ENCODE measurements around the gene HAAO. TPM values are rescaled to one million over a fixed set of nuclear protein-coding genes. Genes with fewer than 3 reads are reported as not detected.

The HAAO gene
- total RNA-seq, 1 experiment from 2014 or later: not detected

- H3K4me3 ChIP-seq (ENCODE audit: low read length): no peak overlapping the region
- H3K27me3 ChIP-seq (ENCODE audit: low read length): no peaks in the 10 kb centered on the region
- H3K79me2 ChIP-seq (ENCODE audit: low read length): no peaks in the 10 kb centered on the region
- no peaks in the 10 kb centered on the region for H3K4me1 ChIP-seq (ENCODE audit: insufficient read depth, low read length)
- no peaks in the 10 kb centered on the region for H3K9me2 ChIP-seq (replicated peaks; ENCODE audit: low read length)
- POLR2A ChIA-PET (ENCODE audit: unreplicated experiment): no interaction called here
- H3K4me2 ChIP-seq (ENCODE audit: low read length): no peak overlapping the region
- CTCF ChIA-PET: no interaction called here
- ATAC-seq (no peak), DNase-seq (no peak)
- no peaks in the 10 kb centered on the region for H3F3A ChIP-seq (ENCODE audit: low read length, unreplicated experiment)
- H3K36me3 ChIP-seq (ENCODE audit: low read depth, low read length): no peaks in the 10 kb centered on the region
- no peaks in the 10 kb centered on the region for H3K9me3 ChIP-seq (ENCODE audit: low read length)
- intact Hi-C loops (cut with micrococcal nuclease): no loop called here
- BruUV-seq (replicated peaks): no TSS peak
- H2AFZ ChIP-seq (ENCODE audit: low read length): no peak overlapping the region
- TF ChIP-seq EZH2 (IDR thresholded peaks at IDR 0.05; ENCODE audit: low read length, unreplicated experiment): no peak
- no peak for TF ChIP-seq EZH2phosphoT487 (IDR thresholded peaks at IDR 0.05; ENCODE audit: borderline replicate concordance, low read length)
- TF ChIP-seq, protein P1, sequence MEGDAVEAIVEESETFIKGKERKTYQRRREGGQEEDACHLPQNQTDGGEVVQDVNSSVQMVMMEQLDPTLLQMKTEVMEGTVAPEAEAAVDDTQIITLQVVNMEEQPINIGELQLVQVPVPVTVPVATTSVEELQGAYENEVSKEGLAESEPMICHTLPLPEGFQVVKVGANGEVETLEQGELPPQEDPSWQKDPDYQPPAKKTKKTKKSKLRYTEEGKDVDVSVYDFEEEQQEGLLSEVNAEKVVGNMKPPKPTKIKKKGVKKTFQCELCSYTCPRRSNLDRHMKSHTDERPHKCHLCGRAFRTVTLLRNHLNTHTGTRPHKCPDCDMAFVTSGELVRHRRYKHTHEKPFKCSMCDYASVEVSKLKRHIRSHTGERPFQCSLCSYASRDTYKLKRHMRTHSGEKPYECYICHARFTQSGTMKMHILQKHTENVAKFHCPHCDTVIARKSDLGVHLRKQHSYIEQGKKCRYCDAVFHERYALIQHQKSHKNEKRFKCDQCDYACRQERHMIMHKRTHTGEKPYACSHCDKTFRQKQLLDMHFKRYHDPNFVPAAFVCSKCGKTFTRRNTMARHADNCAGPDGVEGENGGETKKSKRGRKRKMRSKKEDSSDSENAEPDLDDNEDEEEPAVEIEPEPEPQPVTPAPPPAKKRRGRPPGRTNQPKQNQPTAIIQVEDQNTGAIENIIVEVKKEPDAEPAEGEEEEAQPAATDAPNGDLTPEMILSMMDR (conservative IDR thresholded peaks at IDR 0.05; ENCODE audit: low read depth, low read length): no peak
- H3K27ac ChIP-seq (ENCODE audit: low read length): no peak overlapping the region
- no peak overlapping the region for H3K9ac ChIP-seq (ENCODE audit: low read length)
- H4K20me1 ChIP-seq (ENCODE audit: low read length): no peaks in the 10 kb centered on the region
Observed at GRCh38 chr2:42802150-42802549, 9.8 kb upstream of the HAAO start.

- POLR2A ChIA-PET (ENCODE audit: unreplicated experiment): interaction anchor here (1.2 kb wide), 1 partner anchor 9 kb away, joined by 4 read pairs; no protein-coding TSS in a partner anchor
- H3K79me2 ChIP-seq (ENCODE audit: low read length): no peaks in the 10 kb centered on the region
- H4K20me1 ChIP-seq (ENCODE audit: low read length): no peaks in the 10 kb centered on the region
- no peaks in the 10 kb centered on the region for H3K4me1 ChIP-seq (ENCODE audit: insufficient read depth, low read length)
- no peaks in the 10 kb centered on the region for H3K9me3 ChIP-seq (ENCODE audit: low read length)
- H3F3A ChIP-seq (ENCODE audit: low read length, unreplicated experiment): no peaks in the 10 kb centered on the region
- TF ChIP-seq EZH2 (IDR thresholded peaks at IDR 0.05; ENCODE audit: low read length, unreplicated experiment) (no peak), EZH2phosphoT487 (IDR thresholded peaks at IDR 0.05; ENCODE audit: borderline replicate concordance, low read length) (no peak)
- TF ChIP-seq, protein P1 (conservative IDR thresholded peaks at IDR 0.05; ENCODE audit: low read depth, low read length): no peak
- H3K9me2 ChIP-seq (replicated peaks; ENCODE audit: low read length): no peaks in the 10 kb centered on the region
- H3K4me2 ChIP-seq (ENCODE audit: low read length): no peak overlapping the region
- intact Hi-C loops (cut with micrococcal nuclease): no loop called here
- no peak overlapping the region for H3K9ac ChIP-seq (ENCODE audit: low read length)
- H2AFZ ChIP-seq (ENCODE audit: low read length): no peak overlapping the region
- H3K4me3 ChIP-seq (ENCODE audit: low read length): no peak overlapping the region
- no peaks in the 10 kb centered on the region for H3K36me3 ChIP-seq (ENCODE audit: low read depth, low read length)
- DNase-seq (peak; percentile 16), ATAC-seq (no peak)
- CTCF ChIA-PET: no interaction called here
- no peak overlapping the region for H3K27ac ChIP-seq (ENCODE audit: low read length)
- no TSS peak for BruUV-seq (replicated peaks)
- no peaks in the 10 kb centered on the region for H3K27me3 ChIP-seq (ENCODE audit: low read length)
Observed at GRCh38 chr2:42801381-42801780, 9.0 kb upstream of the HAAO start.

DNA sequence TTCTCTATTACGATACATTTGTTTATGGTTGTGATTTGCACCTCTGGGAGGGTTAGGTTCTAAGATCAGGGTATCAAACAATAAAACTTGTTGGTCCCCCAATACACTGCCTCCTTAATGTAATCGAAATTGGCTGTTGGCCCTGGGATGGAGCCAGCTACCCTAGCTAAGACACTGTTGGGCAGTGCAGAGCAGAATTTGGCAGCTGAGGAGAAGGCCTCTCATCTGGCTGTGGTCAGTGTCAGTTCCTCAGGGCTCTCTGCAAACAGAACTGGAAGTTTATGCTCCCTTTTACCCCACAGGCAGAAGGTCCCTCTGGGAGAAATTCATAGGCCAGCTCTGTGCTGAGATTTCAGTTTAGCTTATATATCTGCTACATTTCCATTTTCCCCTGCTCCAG lies 8.6 kb upstream of the HAAO start:
- BruUV-seq (replicated peaks): no TSS peak
- TF ChIP-seq, protein P1 (conservative IDR thresholded peaks at IDR 0.05; ENCODE audit: low read depth, low read length): no peak
- TF ChIP-seq EZH2 (IDR thresholded peaks at IDR 0.05; ENCODE audit: low read length, unreplicated experiment) (no peak), EZH2phosphoT487 (IDR thresholded peaks at IDR 0.05; ENCODE audit: borderline replicate concordance, low read length) (no peak)
- no peaks in the 10 kb centered on the region for H3F3A ChIP-seq (ENCODE audit: low read length, unreplicated experiment)
- no peaks in the 10 kb centered on the region for H3K27me3 ChIP-seq (ENCODE audit: low read length)
- no peak overlapping the region for H3K4me2 ChIP-seq (ENCODE audit: low read length)
- no peaks in the 10 kb centered on the region for H3K9me3 ChIP-seq (ENCODE audit: low read length)
- no peaks in the 10 kb centered on the region for H4K20me1 ChIP-seq (ENCODE audit: low read length)
- POLR2A ChIA-PET (ENCODE audit: unreplicated experiment): interaction anchor here (0.6 to 1.2 kb wide), 2 partner anchors 9 to 17 kb away, joined by 4 to 14 read pairs; no protein-coding TSS in a partner anchor
- ATAC-seq (no peak), DNase-seq (no peak)
- H3K4me1 ChIP-seq (ENCODE audit: insufficient read depth, low read length): no peaks in the 10 kb centered on the region
- no peaks in the 10 kb centered on the region for H3K79me2 ChIP-seq (ENCODE audit: low read length)
- CTCF ChIA-PET: no interaction called here
- H3K36me3 ChIP-seq (ENCODE audit: low read depth, low read length): no peaks in the 10 kb centered on the region
- no peaks in the 10 kb centered on the region for H3K9me2 ChIP-seq (replicated peaks; ENCODE audit: low read length)
- intact Hi-C loops (cut with micrococcal nuclease): no loop called here
- H3K9ac ChIP-seq (ENCODE audit: low read length): no peak overlapping the region
- no peak overlapping the region for H3K4me3 ChIP-seq (ENCODE audit: low read length)
- H3K27ac ChIP-seq (ENCODE audit: low read length): no peak overlapping the region
- H2AFZ ChIP-seq (ENCODE audit: low read length): no peak overlapping the region
